Neuronal stem cell (in vitro differentiated cells): ENCODE data around the gene MED8.

Experiments
- DNase-seq: peaks from one replicate; pipeline ENCODE4 v3.0.0-alpha.2; 2013; ENCODE audit warnings: low spot score
- H2AFZ ChIP-seq: one replicate; pipeline ENCODE4 v1.6.1; 2013; ENCODE audit warnings: mild to moderate bottlenecking, low read length, inconsistent platforms
- H2AK5ac ChIP-seq: 2 replicates; pipeline ENCODE4 v1.6.1; 2013; ENCODE audit warnings: low read depth, mild to moderate bottlenecking, inconsistent platforms, low read length, moderate library complexity, mixed read lengths
- H2BK120ac ChIP-seq: 2 replicates; pipeline ENCODE4 v1.6.1; 2013; ENCODE audit warnings: low read depth, mild to moderate bottlenecking, inconsistent platforms, low read length, moderate library complexity, mixed read lengths
- H2BK12ac ChIP-seq: one replicate; pipeline ENCODE4 v1.6.1; 2013; ENCODE audit warnings: low read length, inconsistent platforms
- H2BK15ac ChIP-seq: 2 replicates; pipeline ENCODE4 v1.6.1; 2013; ENCODE audit warnings: mild to moderate bottlenecking, low read length, inconsistent platforms, mixed read lengths
- H2BK5ac ChIP-seq: one replicate; pipeline ENCODE4 v1.6.1; 2013; ENCODE audit warnings: inconsistent platforms, mild to moderate bottlenecking, low read length, moderate library complexity
- H3K14ac ChIP-seq: one replicate; pipeline ENCODE4 v1.6.1; 2013; ENCODE audit warnings: low read length, inconsistent platforms
- H3K18ac ChIP-seq: 2 replicates; pipeline ENCODE4 v1.6.1; 2013; ENCODE audit warnings: low read length, inconsistent platforms
- H3K23ac ChIP-seq: 2 replicates; pipeline ENCODE4 v1.6.1; 2013; ENCODE audit warnings: low read depth, mild to moderate bottlenecking, mixed read lengths, low read length, inconsistent platforms; ENCODE audit not compliant: poor library complexity
- H3K27ac ChIP-seq: replicated peaks from 3 replicates; pipeline ENCODE4 v1.5.1; 2013; ENCODE audit warnings: low read length, inconsistent platforms
- H3K27me3 ChIP-seq, 3 experiments: 2 replicates each; pipeline ENCODE4 v1.6.1; 2013; ENCODE audit warnings: low read length in 3 of 3, mild to moderate bottlenecking in 2 of 3, inconsistent platforms in 1 of 3, low read depth in 1 of 3, mixed read lengths in 1 of 3, moderate library complexity in 1 of 3; ENCODE audit not compliant: control insufficient read depth in 3 of 3, insufficient read depth in 3 of 3
- H3K36me3 ChIP-seq, 2 donors: replicated peaks in 1 of 2; 2 replicates each; pipeline ENCODE4 v1.6.1; 2013; ENCODE audit warnings: low read length in 2 of 2; ENCODE audit not compliant: control insufficient read depth in 2 of 2, insufficient read depth in 2 of 2
- H3K4ac ChIP-seq: 2 replicates; pipeline ENCODE4 v1.6.1; 2013; ENCODE audit warnings: inconsistent platforms, mild to moderate bottlenecking, low read length, moderate library complexity
- H3K4me1 ChIP-seq, 2 donors: 1 replicate in 1 of 2; 2 replicates in 1 of 2; pipeline ENCODE4 v1.6.1; 2013; ENCODE audit warnings: low read length in 2 of 2, low read depth in 1 of 2; ENCODE audit not compliant: control insufficient read depth in 2 of 2, insufficient read depth in 1 of 2
- H3K4me2 ChIP-seq: one replicate; pipeline ENCODE4 v1.6.1; 2013; ENCODE audit warnings: mild to moderate bottlenecking, low read length, inconsistent platforms; ENCODE audit not compliant: insufficient read depth, poor library complexity, severe bottlenecking
- H3K4me3 ChIP-seq, 2 donors: 2 replicates each; pipeline ENCODE4 v1.5.1; 2013; ENCODE audit warnings: low read length in 2 of 2, mild to moderate bottlenecking in 2 of 2, inconsistent platforms in 1 of 2, moderate library complexity in 1 of 2
- H3K79me1 ChIP-seq: one replicate; pipeline ENCODE4 v1.6.1; 2013; ENCODE audit warnings: low read depth, mild to moderate bottlenecking, inconsistent platforms, low read length, moderate library complexity
- H3K9ac ChIP-seq: one replicate; pipeline ENCODE4 v1.6.1; 2013; ENCODE audit warnings: mild to moderate bottlenecking, low read depth, low read length, inconsistent platforms; ENCODE audit not compliant: poor library complexity
- H3K9me3 ChIP-seq, 2 donors: replicated peaks in 1 of 2; 2 replicates each; pipeline versions ENCODE3 to v1.6.1; 2013; ENCODE audit warnings: low read length in 2 of 2, mild to moderate bottlenecking in 2 of 2, inconsistent platforms in 1 of 2, low read depth in 1 of 2, mixed read lengths in 1 of 2, moderate library complexity in 1 of 2; ENCODE audit not compliant: control insufficient read depth in 2 of 2, insufficient read depth in 1 of 2
- H4K8ac ChIP-seq: one replicate; pipeline ENCODE4 v1.6.1; 2013; ENCODE audit warnings: low read depth, mild to moderate bottlenecking, inconsistent platforms, low read length, moderate library complexity
- H4K91ac ChIP-seq: one replicate; pipeline ENCODE4 v1.6.1; 2013; ENCODE audit warnings: low read length, low read depth, mild to moderate bottlenecking, inconsistent platforms; ENCODE audit not compliant: poor library complexity
- WGBS, 2 donors: extraction: QIAGEN DNeasy Blood & Tissue Kit; methylation state at CpG; one replicate each; pipeline ENCODE4 v1.1.7; 2013; ENCODE audit warnings: missing lambda C conversion rate in 2 of 2, mixed read lengths in 1 of 2; ENCODE audit not compliant: insufficient read length in 2 of 2, insufficient replicate concordance in 1 of 2; ENCODE audit errors: extremely low coverage in 2 of 2; 5-methylcytosine and 5-hydroxymethylcytosine counted together

The MED8 gene

DNA sequence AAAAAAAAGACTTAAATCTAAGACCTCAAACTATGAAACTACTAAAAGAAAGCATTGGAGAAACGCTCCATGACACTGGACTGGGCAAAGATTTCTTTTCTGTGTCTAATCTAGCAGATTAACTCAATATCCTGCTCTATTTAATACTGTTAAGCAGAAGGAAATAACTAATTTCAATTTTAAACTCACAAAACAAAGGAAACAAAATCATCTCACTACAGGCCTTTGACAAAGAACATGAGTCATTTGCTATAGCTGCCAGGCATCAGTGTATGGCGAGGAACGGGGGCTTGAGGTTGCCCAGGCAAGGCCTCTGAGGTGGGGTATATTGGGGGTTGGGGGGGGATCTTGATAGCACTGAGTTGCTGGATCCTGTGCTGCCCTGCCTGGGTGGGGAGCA is 21.0 kb upstream of the MED8 start:
- H3K27me3 ChIP-seq, result no peaks in the 10 kb centered on the region
- H3K79me1 ChIP-seq, result no peaks in the 10 kb centered on the region
- H3K14ac ChIP-seq, result no peak overlapping the region
- no peak for DNase-seq
- H3K4me3 ChIP-seq, result no peak overlapping the region
- no peak overlapping the region for H2AK5ac ChIP-seq
- no peaks in the 10 kb centered on the region for H3K4me1 ChIP-seq
- H3K18ac ChIP-seq, result no peak overlapping the region
- H3K27ac ChIP-seq, result no peak overlapping the region
- no peak overlapping the region for H2BK120ac ChIP-seq
- WGBS, 2 donors, result no CpG with 5 or more reads among the region's 3 CpGs
- H3K36me3 ChIP-seq, result peaks cover 5 to 50% of the 10 kb centered on the region in 2 donors
- H3K9me3 ChIP-seq, result no peaks in the 10 kb centered on the region
- no peak overlapping the region for H2BK15ac ChIP-seq
- H2BK12ac ChIP-seq, result no peak overlapping the region
- H2AFZ ChIP-seq, result no peak overlapping the region
- H4K8ac ChIP-seq, result no peak overlapping the region
- no peak overlapping the region for H3K9ac ChIP-seq
- H2BK5ac ChIP-seq, result no peak overlapping the region
- H3K23ac ChIP-seq, result no peak overlapping the region
- no peak overlapping the region for H3K4ac ChIP-seq
- no peak overlapping the region for H3K4me2 ChIP-seq
- no peak overlapping the region for H4K91ac ChIP-seq

GRCh38 chr1:43405876-43406234 is 16.3 kb upstream of the MED8 start:
- Histone ChIP-seq H2BK15ac (no peak overlapping the region), H3K9me3 (no peaks in the 10 kb centered on the region), H3K27me3 (no peaks in the 10 kb centered on the region), H3K4me3 (no peak overlapping the region), H3K4me1 (no peaks in the 10 kb centered on the region), H3K4me2 (no peak overlapping the region), H2BK12ac (no peak overlapping the region), H3K27ac (no peak overlapping the region), H2AK5ac (no peak overlapping the region), H4K91ac (no peak overlapping the region), H2AFZ (no peak overlapping the region), H3K18ac (no peak overlapping the region), H4K8ac (no peak overlapping the region), H2BK5ac (no peak overlapping the region), H3K4ac (no peak overlapping the region), H3K23ac (no peak overlapping the region), H2BK120ac (no peak overlapping the region), H3K9ac (no peak overlapping the region), H3K36me3 (peaks cover 14 to 63% of the 10 kb centered on the region in 2 donors), H3K79me1 (no peaks in the 10 kb centered on the region), H3K14ac (no peak overlapping the region)
- no peak for DNase-seq
- 100% methylated on average over 1 of the region's 2 CpGs; no CpG with 5 or more reads in 1 of the 2 donors for WGBS, 2 donors

DNA sequence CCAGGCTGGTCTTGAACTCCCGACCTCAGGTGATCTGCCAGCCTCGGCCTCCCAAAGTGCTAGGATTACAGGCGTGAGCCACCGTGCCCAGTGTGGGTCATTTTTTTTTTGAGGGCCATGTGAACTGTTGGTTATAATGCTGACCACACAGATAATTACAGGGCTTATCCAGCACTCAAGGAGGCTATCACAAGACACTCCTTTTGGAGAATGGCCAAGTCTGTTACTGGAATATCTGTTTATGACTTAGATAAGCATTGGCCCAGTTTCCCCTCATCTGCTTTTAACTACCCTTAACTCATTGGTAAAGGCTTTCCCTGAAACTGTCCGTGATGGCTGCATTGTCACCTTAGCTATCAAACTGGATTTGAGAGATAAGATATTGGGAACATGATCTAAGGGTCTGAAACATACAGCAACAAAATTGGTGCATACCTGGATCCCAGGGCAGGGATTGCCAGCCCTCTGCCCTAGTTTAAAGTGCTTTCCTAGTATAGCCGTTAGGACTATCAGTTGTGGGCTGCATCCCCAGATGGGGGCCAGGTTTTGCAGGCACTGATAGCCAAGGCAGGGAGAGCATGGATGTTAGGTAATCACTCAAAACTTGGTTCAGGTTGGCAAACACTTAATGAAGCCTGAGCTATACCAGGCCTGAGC is 15.7 kb upstream of the MED8 start:
- H3K36me3 ChIP-seq, result peaks cover 14 to 63% of the 10 kb centered on the region in 2 donors
- no peak overlapping the region for H3K9ac ChIP-seq
- H3K4ac ChIP-seq, result no peak overlapping the region
- H2AK5ac ChIP-seq, result no peak overlapping the region
- no peak overlapping the region for H3K23ac ChIP-seq
- no peak overlapping the region for H2BK15ac ChIP-seq
- no peak overlapping the region for H2BK120ac ChIP-seq
- no peak overlapping the region for H2BK12ac ChIP-seq
- DNase-seq, result no peak
- H4K8ac ChIP-seq, result no peak overlapping the region
- H2BK5ac ChIP-seq, result no peak overlapping the region
- H4K91ac ChIP-seq, result no peak overlapping the region
- H3K4me2 ChIP-seq, result no peak overlapping the region
- no peaks in the 10 kb centered on the region for H3K4me1 ChIP-seq
- no peak overlapping the region for H3K27ac ChIP-seq
- no peak overlapping the region for H2AFZ ChIP-seq
- H3K79me1 ChIP-seq, result no peaks in the 10 kb centered on the region
- WGBS, 2 donors, result no CpG with 5 or more reads among the region's 6 CpGs
- no peak overlapping the region for H3K18ac ChIP-seq
- no peaks in the 10 kb centered on the region for H3K9me3 ChIP-seq
- H3K4me3 ChIP-seq, result no peak overlapping the region
- H3K14ac ChIP-seq, result no peak overlapping the region
- H3K27me3 ChIP-seq, result no peaks in the 10 kb centered on the region

DNA sequence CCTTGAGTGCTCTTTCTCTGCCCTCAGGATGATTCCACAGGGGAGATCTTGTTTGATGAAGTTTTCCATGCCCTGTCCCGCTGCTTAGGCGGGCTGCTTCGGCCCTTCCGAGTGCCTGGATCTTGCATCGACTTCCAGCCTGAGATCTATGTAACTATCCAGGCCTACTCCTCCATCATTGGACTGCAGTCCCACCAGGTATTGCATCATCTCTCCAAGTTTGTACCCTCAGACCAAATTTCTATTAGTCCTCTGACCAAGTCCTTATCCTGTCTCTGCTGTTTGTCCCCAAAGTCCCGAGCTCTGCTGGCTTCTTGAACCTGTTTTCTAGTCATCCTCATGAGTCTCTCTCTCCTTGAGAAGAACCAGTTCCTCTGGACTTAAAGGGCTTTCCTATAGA is 14.8 kb upstream of the MED8 start:
- Histone ChIP-seq H3K27me3 (no peaks in the 10 kb centered on the region), H3K9ac (no peak overlapping the region), H3K27ac (no peak overlapping the region), H4K91ac (no peak overlapping the region), H3K36me3 (peaks cover 14 to 59% of the 10 kb centered on the region in 2 donors), H2BK5ac (no peak overlapping the region), H2BK120ac (no peak overlapping the region), H3K14ac (no peak overlapping the region), H3K4ac (no peak overlapping the region), H3K4me3 (no peak overlapping the region), H3K23ac (no peak overlapping the region), H2BK15ac (no peak overlapping the region), H3K4me1 (no peaks in the 10 kb centered on the region), H3K18ac (no peak overlapping the region), H4K8ac (no peak overlapping the region), H2BK12ac (no peak overlapping the region), H3K79me1 (no peaks in the 10 kb centered on the region), H3K4me2 (no peak overlapping the region), H3K9me3 (no peaks in the 10 kb centered on the region), H2AK5ac (no peak overlapping the region), H2AFZ (no peak overlapping the region)
- DNase-seq, result no peak
- no CpG with 5 or more reads among the region's 6 CpGs for WGBS, 2 donors
